Prostate gland (tissue), 2 donors: ENCODE measurements around the gene TNFSF12. TPM values are rescaled to one million over a fixed set of nuclear protein-coding genes. Genes with fewer than 3 reads are reported as not detected.

Source experiments
- DNase-seq: peaks from one replicate; pipeline ENCODE4 v3.0.0-alpha.2; 2019; ENCODE audit warnings: low spot score
- H3K27ac ChIP-seq, 2 donors: fragments of 200-600 bp; sonication (generic); 2 replicates each; pipeline ENCODE4 v1.5.1; 2017 to 2019
- H3K27me3 ChIP-seq: fragments of 200-600 bp; sonication (generic); replicated peaks from 2 replicates; pipeline ENCODE4 v1.5.1; 2019; ENCODE audit not compliant: insufficient read depth
- H3K36me3 ChIP-seq, 2 donors: fragments of 200-600 bp; sonication (generic); 1 replicate in 1 of 2; 2 replicates in 1 of 2; pipeline versions ENCODE4 v1.5.1 to v1.8.1; 2017 to 2019
- H3K4me1 ChIP-seq: fragments of 200-600 bp; sonication (generic); replicated peaks from 2 replicates; pipeline ENCODE4 v1.5.1; 2019
- H3K4me3 ChIP-seq, 2 donors: fragments of 200-600 bp; sonication (generic); 2 replicates each; pipeline ENCODE4 v1.5.1; 2017 to 2019
- H3K9me3 ChIP-seq: fragments of 200-600 bp; sonication (generic); 2 replicates; pipeline ENCODE4 v1.5.1; 2017
- POLR2A ChIP-seq: fragments of 450-650 bp; IDR thresholded peaks from one replicate; pipeline ENCODE4 v1.6.1; 2016; ENCODE audit warnings: antibody characterized with exemption, mild to moderate bottlenecking
- POLR2AphosphoS5 ChIP-seq: sonication (generic); formaldehyde crosslinking; IDR thresholded peaks from one replicate; pipeline ENCODE4 v1.6.1; 2017; ENCODE audit warnings: antibody characterized with exemption
- WGBS: methylation state at CpG from one replicate; pipeline ENCODE4 v1.1.5; 2018; 5-methylcytosine and 5-hydroxymethylcytosine counted together
- intact Hi-C: fragments of 100-400 bp; cut with DNase I; formaldehyde crosslinking; loops from one replicate; pipeline ENCODE4 v1.14.2; 2022
- total RNA-seq, 2 donors: library from RNA; depleted of rRNA; stranded (reverse); fragments of >200 nt; gene quantifications; one replicate each; pipeline ENCODE4 v1.1.0, GENCODE V29; 2016
- TF ChIP-seq, protein P1 (sequence below), 4 experiments: fragments of 200-600 bp in 2 of 4; fragments of 450-650 bp in 2 of 4; sonication (generic) in 2 of 4; IDR thresholded peaks; 1 replicate in 3 of 4; 2 replicates in 1 of 4; pipeline ENCODE4 v1.5.1; 2016 to 2019; ENCODE audit warnings: antibody characterized with exemption in 4 of 4, mild to moderate bottlenecking in 2 of 4, moderate library complexity in 2 of 4

TNFSF12 gene
- total RNA-seq, 2 donors from 2014 or later: 29.9 to 47.9 TPM

DNA sequence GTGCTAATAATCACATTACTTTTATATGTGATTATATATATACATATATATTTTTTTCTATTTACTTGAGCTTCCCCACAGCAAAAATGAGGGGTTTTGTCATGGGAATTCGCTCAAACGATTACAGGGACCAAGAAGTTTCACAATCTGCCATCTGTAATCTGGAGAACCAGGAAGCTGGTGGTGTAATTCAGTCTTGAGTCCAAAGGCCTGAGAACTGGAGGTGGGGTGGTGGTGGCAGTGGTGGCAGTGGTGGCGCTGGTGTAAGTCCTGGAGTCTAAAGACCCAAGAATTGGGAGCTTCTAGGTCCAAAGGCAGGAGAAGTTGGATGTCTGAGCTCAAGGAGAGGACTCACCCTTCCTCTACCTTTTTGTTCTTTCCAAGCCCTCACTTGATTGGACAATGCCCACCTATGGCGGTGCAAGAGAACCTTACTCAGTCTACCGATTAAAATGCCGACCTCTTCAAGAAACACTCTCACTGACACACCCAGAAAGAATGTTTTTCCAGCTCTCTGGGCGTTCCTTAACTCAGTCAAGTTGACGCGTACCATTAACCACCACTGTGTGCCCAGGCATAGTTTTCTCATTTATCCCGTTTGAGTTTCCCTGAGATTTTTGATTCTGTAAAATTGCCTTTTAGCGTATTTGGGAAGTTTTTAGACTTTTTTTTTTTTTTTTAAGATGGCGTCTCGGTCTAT is 32.8 kb upstream of the TNFSF12 start:
- no peaks in the 10 kb centered on the region for H3K27me3 ChIP-seq
- intact Hi-C loops: no loop called here
- WGBS: 92% methylated on average over 13 of the region's 13 CpGs
- H3K36me3 ChIP-seq: peaks cover 15 to 16% of the 10 kb centered on the region in 2 donors
- no peak for DNase-seq
- no peaks in the 10 kb centered on the region for H3K4me1 ChIP-seq
- no peak overlapping the region for H3K4me3 ChIP-seq
- no peak overlapping the region for H3K27ac ChIP-seq
- H3K9me3 ChIP-seq: no peaks in the 10 kb centered on the region
- TF ChIP-seq, protein P1, sequence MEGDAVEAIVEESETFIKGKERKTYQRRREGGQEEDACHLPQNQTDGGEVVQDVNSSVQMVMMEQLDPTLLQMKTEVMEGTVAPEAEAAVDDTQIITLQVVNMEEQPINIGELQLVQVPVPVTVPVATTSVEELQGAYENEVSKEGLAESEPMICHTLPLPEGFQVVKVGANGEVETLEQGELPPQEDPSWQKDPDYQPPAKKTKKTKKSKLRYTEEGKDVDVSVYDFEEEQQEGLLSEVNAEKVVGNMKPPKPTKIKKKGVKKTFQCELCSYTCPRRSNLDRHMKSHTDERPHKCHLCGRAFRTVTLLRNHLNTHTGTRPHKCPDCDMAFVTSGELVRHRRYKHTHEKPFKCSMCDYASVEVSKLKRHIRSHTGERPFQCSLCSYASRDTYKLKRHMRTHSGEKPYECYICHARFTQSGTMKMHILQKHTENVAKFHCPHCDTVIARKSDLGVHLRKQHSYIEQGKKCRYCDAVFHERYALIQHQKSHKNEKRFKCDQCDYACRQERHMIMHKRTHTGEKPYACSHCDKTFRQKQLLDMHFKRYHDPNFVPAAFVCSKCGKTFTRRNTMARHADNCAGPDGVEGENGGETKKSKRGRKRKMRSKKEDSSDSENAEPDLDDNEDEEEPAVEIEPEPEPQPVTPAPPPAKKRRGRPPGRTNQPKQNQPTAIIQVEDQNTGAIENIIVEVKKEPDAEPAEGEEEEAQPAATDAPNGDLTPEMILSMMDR (IDR thresholded peaks at IDR 0.05): no peak
- TF ChIP-seq POLR2AphosphoS5 (no peak), POLR2A (no peak)

DNA sequence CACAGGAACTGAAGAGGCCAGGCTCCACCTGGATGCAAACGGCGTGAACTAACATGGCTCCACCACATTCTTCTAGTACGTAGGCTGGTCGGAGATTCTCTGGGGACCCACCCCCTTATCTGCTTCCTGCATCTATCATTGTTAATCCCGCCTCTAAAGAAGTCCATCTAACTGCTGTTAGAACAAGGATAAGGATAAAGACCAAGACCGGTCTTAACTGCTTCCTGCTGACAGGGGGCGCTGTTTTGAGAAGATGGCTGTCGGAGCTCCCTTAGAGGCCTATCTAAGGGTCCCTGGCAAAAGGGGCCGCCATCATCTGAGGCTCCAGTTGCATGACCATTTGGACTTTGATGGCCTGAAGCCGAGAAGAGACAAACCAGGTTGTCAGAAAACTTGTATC is 25.8 kb upstream of the TNFSF12 start:
- no peaks in the 10 kb centered on the region for H3K27me3 ChIP-seq

DNA sequence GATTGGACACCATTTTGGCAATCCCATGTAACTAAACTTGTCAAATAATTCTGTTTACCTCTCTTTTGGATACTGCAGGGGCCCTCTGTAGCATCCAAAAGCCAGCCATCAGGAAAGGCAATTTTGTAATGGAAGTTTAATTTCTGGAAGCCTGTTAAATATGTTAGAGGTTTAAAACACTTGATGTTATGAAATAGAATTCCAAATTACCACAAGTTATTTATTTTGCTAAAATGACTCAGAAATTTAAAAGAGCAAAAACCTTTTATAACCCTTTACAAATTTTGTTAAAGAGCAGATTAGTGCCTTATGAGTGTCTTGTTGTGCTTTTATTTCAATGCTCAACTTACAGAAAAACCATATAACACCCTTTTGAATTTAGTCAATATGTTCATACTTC is 20.0 kb upstream of the TNFSF12 start:
- H3K4me3 ChIP-seq: no peak overlapping the region
- H3K27ac ChIP-seq: no peak overlapping the region
- H3K4me1 ChIP-seq: no peaks in the 10 kb centered on the region
- H3K36me3 ChIP-seq: no peaks in the 10 kb centered on the region
- TF ChIP-seq POLR2AphosphoS5 (no peak), POLR2A (no peak)
- TF ChIP-seq, protein P1 (IDR thresholded peaks at IDR 0.05): no peak
- no peaks in the 10 kb centered on the region for H3K9me3 ChIP-seq
- H3K27me3 ChIP-seq: no peaks in the 10 kb centered on the region
- no peak for DNase-seq
- intact Hi-C loops: no loop called here

More for the DNA sequence above, 25.8 kb upstream of the TNFSF12 start:
- DNase-seq: no peak
- intact Hi-C loops: no loop called here
- WGBS: 40% methylated on average over 10 of the region's 10 CpGs
- no peak overlapping the region for H3K27ac ChIP-seq
- H3K4me1 ChIP-seq: no peaks in the 10 kb centered on the region
- no peak for TF ChIP-seq POLR2A
- TF ChIP-seq, protein P1 (IDR thresholded peaks at IDR 0.05): peak in 3 of 4 experiments; percentile 22 to 23 (median 22)
- H3K36me3 ChIP-seq: no peaks in the 10 kb centered on the region
- H3K4me3 ChIP-seq: no peak overlapping the region
- H3K9me3 ChIP-seq: no peaks in the 10 kb centered on the region

DNA sequence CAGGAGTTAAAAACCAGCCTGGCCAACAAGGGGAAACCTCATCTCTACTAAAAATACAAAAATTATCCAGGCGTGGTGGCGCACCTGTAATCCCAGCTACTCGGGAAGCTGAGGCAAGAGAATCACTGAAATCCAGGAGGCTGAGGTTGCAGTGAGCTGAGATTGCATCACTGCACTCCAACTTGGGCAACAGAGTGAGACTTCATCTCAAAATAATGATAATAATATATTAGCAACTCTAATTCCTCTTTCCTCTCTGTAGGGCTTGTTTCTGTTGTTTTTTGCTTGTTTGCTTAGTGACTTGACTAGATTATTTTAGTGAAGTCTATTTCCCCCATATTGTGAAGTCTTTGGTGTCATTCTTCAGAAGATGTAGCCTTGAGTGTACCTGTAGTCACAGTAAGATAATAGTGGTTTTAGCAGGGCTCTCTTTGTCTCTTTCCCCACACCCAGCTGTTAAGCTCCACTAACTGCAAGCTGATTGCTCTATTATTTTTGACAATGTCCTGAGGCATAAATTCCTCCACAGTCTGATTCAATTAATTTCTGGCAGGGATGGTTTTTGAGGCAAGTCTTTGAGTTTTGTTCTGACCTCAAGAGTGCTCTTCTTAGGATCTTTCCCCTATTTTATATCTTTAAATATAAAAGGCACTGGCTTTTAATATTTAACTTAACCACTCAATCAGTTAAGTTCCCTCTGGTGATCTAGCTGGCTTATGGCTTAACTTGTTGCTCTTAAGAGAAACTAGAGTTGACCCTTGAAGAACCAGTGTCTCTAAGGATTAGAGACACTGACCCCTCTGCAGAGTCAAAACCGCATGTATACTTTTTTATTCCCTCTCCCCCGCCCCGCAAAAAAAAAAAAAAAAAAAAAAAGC is 18.6 kb upstream of the TNFSF12 start:
- no peak overlapping the region for H3K27ac ChIP-seq
- intact Hi-C loops: no loop called here
- TF ChIP-seq, protein P1 (IDR thresholded peaks at IDR 0.05): no peak
- TF ChIP-seq POLR2A (no peak), POLR2AphosphoS5 (no peak)
- no peak overlapping the region for H3K4me3 ChIP-seq
- no peak for DNase-seq
- H3K9me3 ChIP-seq: no peaks in the 10 kb centered on the region
- WGBS: 81% methylated on average over 6 of the region's 6 CpGs
- no peaks in the 10 kb centered on the region for H3K27me3 ChIP-seq
- no peaks in the 10 kb centered on the region for H3K4me1 ChIP-seq
- no peaks in the 10 kb centered on the region for H3K36me3 ChIP-seq
